ENCODE results near the gene MANSC1. TPM values are rescaled to one million over a fixed set of nuclear protein-coding genes. Genes with fewer than 3 reads are reported as not detected.

The MANSC1 gene
- total RNA-seq, 4 donors from 2014 or later: 5.1 to 34.4 (median 16.9) TPM

- H3K27ac ChIP-seq: peak overlapping the region; percentile 33 to 68
- no peaks in the 10 kb centered on the region for H3K27me3 ChIP-seq
- H3K9me3 ChIP-seq: no peaks in the 10 kb centered on the region
- no peaks in the 10 kb centered on the region for H3K36me3 ChIP-seq
- H3K4me3 ChIP-seq: no peak overlapping the region
- peak in 1 of 2 donors; percentile 44 for DNase-seq
- H3K4me1 ChIP-seq: peaks cover 0 to 5% of the 10 kb centered on the region in 2 donors
- TF ChIP-seq POLR2A (IDR thresholded peaks at IDR 0.05): no peak
- intact Hi-C loops (cut with DNase I; ENCODE audit: low total_unique reads): no loop called here
Measured at GRCh38 chr12:12294215-12295005, 55.6 kb downstream of the MANSC1 start.

- intact Hi-C loops (cut with DNase I; ENCODE audit: low total_unique reads): no loop called here
- Histone ChIP-seq H3K9me3 (no peaks in the 10 kb centered on the region), H3K27me3 (no peaks in the 10 kb centered on the region), H3K4me3 (no peak overlapping the region), H3K36me3 (no peaks in the 10 kb centered on the region), H3K27ac (no peak overlapping the region), H3K4me1 (peaks cover 0 to 5% of the 10 kb centered on the region in 2 donors)
- DNase-seq: no peak
- no peak for TF ChIP-seq CTCF (IDR thresholded peaks at IDR 0.05)
- TF ChIP-seq POLR2A (IDR thresholded peaks at IDR 0.05): no peak
Measured at GRCh38 chr12:12290206-12290605, 59.8 kb downstream of the MANSC1 start.

- no peaks in the 10 kb centered on the region for H3K36me3 ChIP-seq
- H3K4me1 ChIP-seq: peaks cover 0 to 3% of the 10 kb centered on the region in 2 donors
- no peaks in the 10 kb centered on the region for H3K27me3 ChIP-seq
- no peak for DNase-seq
- H3K4me3 ChIP-seq: no peak overlapping the region
- intact Hi-C loops (cut with DNase I; ENCODE audit: low total_unique reads): no loop called here
- H3K27ac ChIP-seq: no peak overlapping the region
- H3K9me3 ChIP-seq: no peaks in the 10 kb centered on the region
- TF ChIP-seq CTCF (IDR thresholded peaks at IDR 0.05) (no peak), POLR2A (IDR thresholded peaks at IDR 0.05) (no peak)
Measured at GRCh38 chr12:12286441-12286840, 63.6 kb downstream of the MANSC1 start.

- DNase-seq: no peak
- H3K4me3 ChIP-seq: no peak overlapping the region
- H3K27me3 ChIP-seq: no peaks in the 10 kb centered on the region
- H3K36me3 ChIP-seq: no peaks in the 10 kb centered on the region
- intact Hi-C loops (cut with DNase I; ENCODE audit: low total_unique reads): no loop called here
- H3K4me1 ChIP-seq: peaks cover 0 to 3% of the 10 kb centered on the region in 2 donors
- peak overlapping the region; percentile 4 to 21 for H3K27ac ChIP-seq
- no peaks in the 10 kb centered on the region for H3K9me3 ChIP-seq
- TF ChIP-seq CTCF (IDR thresholded peaks at IDR 0.05) (no peak), POLR2A (IDR thresholded peaks at IDR 0.05) (no peak)
Measured at GRCh38 chr12:12282761-12283425, 67.1 kb downstream of the MANSC1 start.

GRCh38 chr12:12282202-12282601 lies 67.8 kb downstream of the MANSC1 start:
- peaks cover 0 to 3% of the 10 kb centered on the region in 2 donors for H3K4me1 ChIP-seq
- no peaks in the 10 kb centered on the region for H3K36me3 ChIP-seq
- H3K27ac ChIP-seq: no peak overlapping the region
- TF ChIP-seq POLR2A (IDR thresholded peaks at IDR 0.05): no peak
- DNase-seq: no peak
- no peaks in the 10 kb centered on the region for H3K27me3 ChIP-seq
- H3K9me3 ChIP-seq: no peaks in the 10 kb centered on the region
- no peak overlapping the region for H3K4me3 ChIP-seq
- intact Hi-C loops (cut with DNase I; ENCODE audit: low total_unique reads): no loop called here

GRCh38 chr12:12281134-12281533 lies 68.9 kb downstream of the MANSC1 start:
- TF ChIP-seq CTCF (IDR thresholded peaks at IDR 0.05) (no peak), POLR2A (IDR thresholded peaks at IDR 0.05) (no peak)
- peaks cover 0 to 3% of the 10 kb centered on the region in 2 donors for H3K4me1 ChIP-seq
- no peak overlapping the region for H3K4me3 ChIP-seq
- no peak overlapping the region for H3K27ac ChIP-seq
- intact Hi-C loops (cut with DNase I; ENCODE audit: low total_unique reads): no loop called here
- no peaks in the 10 kb centered on the region for H3K36me3 ChIP-seq
- DNase-seq: no peak
- no peaks in the 10 kb centered on the region for H3K27me3 ChIP-seq
- no peaks in the 10 kb centered on the region for H3K9me3 ChIP-seq

Data from uterus (tissue), 4 donors.